Kidney (tissue), 14 donors: Measurements from ENCODE around the gene FDXR. TPM values are rescaled to one million over a fixed set of nuclear protein-coding genes. Genes with fewer than 3 reads are reported as not detected.
A peak's percentile ranks its signal among the peaks of the same experiment; 100 is the strongest.

Source experiments
- DNase-seq, 5 donors: peaks; one replicate each; pipeline ENCODE4 v3.0.0-alpha.2; 2013 to 2020
- FAIRE-seq: peaks from 2 replicates; lab custom pipeline; 2012; peaks lifted over from hg19 to GRCh38; lab: Jason Lieb, UNC
- H3K27ac ChIP-seq, 2 donors: one replicate each; pipeline ENCODE4 v1.7.0; 2013; ENCODE audit warnings: low read depth in 2 of 2, low read length in 2 of 2, inconsistent platforms in 1 of 2
- H3K27me3 ChIP-seq: one replicate; pipeline ENCODE4 v1.7.1; 2013; ENCODE audit warnings: low read length, inconsistent platforms; ENCODE audit not compliant: control insufficient read depth, insufficient read depth
- H3K36me3 ChIP-seq, 3 donors: one replicate each; pipeline versions ENCODE4 v1.7.0 to v1.7.1; 2013; ENCODE audit warnings: low read length in 3 of 3, control low read depth in 1 of 3, inconsistent platforms in 1 of 3; ENCODE audit not compliant: insufficient read depth in 3 of 3, control insufficient read depth in 2 of 3
- H3K4me1 ChIP-seq, 3 donors: one replicate each; pipeline versions ENCODE4 v1.7.0 to v1.7.1; 2013; ENCODE audit warnings: low read length in 3 of 3, inconsistent platforms in 1 of 3, low read depth in 1 of 3; ENCODE audit not compliant: control insufficient read depth in 2 of 3, insufficient read depth in 2 of 3
- H3K4me3 ChIP-seq, 3 donors: one replicate each; pipeline versions ENCODE4 v1.7.0 to v1.8.1; 2013; ENCODE audit warnings: low read length in 3 of 3, control low read depth in 1 of 3, inconsistent platforms in 1 of 3
- H3K9ac ChIP-seq, 3 donors: one replicate each; pipeline versions ENCODE4 v1.7.0 to v1.7.1; 2013; ENCODE audit warnings: low read length in 3 of 3, control low read depth in 1 of 3, inconsistent platforms in 1 of 3
- H3K9me3 ChIP-seq, 3 donors: one replicate each; pipeline versions ENCODE4 v1.7.0 to v1.7.1; 2013; ENCODE audit warnings: low read length in 3 of 3, control low read depth in 1 of 3, inconsistent platforms in 1 of 3; ENCODE audit not compliant: control insufficient read depth in 2 of 3, insufficient read depth in 1 of 3
- intact Hi-C: fragments of 100-400 bp; cut with DNase I; formaldehyde crosslinking; loops from one replicate; pipeline ENCODE4 v1.11.1; 2022
- polyA plus RNA-seq: library from polyadenylated mRNA; stranded (reverse); fragments of 350-450 nt; fragmentation: Illumina TruSeq; extraction: RNeasy Lipid Tissue Mini Kit (QIAGEN cat#74804); gene quantifications from one replicate; pipeline ENCODE4 v1.2.3, GENCODE V29; 2014; ENCODE audit warnings: low read depth, low replicate concordance; ENCODE audit not compliant: insufficient read depth
- total RNA-seq: library from RNA; stranded (reverse); fragmentation: NEBNext Ultra II Directional; extraction: Animal tissue kit (Norgen Biotek cat#: 25700); gene quantifications from one replicate; pipeline ENCODE4 v1.2.1, GENCODE V29; 2021
- TF ChIP-seq, protein P1 (sequence below): IDR thresholded peaks from 3 replicates; pipeline ENCODE4 v1.5.1; 2012; ENCODE audit warnings: mild to moderate bottlenecking, moderate library complexity, borderline replicate concordance; ENCODE audit not compliant: insufficient read depth; ENCODE audit errors: extremely low read depth
- donor health status: control.
- donor health status: control.
- donor health status: control.
- donor health status: control.
- donor health status: control.
- donor health status: DM: yes; HTN: yes; CAD: no.
- donor health status: Normal renal cell carcinoma (clear cell type).

The FDXR gene
- total and polyA plus RNA-seq, 2 donors from 2014 or later: 9.0 to 15.2 TPM

DNA sequence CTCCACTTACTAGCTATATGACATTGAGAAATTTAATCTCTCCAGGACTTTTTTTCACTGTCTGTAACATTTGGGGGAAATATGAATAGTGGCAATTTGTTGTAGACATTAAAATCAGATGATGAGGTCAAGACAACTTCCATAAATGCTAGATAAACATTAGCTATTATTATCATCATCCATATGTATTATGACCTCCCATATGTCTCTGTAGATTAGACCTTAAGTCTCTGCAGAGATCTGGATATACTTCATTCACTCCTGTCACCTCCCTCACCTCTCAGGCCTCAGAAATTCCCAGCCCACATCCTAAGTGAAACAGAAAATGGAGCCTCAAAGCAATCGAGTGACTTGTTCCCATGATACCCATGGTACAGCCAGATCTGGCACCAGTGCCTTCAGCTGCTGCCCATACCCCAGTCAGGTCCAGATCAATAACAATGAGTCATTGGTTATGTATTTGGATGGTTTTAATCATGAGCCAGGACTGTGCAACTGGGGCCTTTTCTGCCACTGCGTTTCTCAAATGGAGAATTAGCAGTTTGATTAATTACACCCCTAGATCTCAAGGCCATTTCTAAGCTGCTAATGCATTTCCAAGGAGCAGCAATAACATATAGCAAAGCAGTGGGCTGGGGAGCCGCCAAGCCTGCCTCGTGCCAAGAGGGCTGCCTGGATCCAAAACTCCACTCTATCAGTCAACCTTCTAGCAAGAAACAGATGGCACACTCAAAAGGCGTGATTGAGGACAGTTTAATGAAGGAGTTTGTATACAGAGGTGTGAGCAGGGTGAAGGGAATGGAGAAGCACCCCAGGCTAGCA lies 2.6 kb upstream of the FDXR start:
- intact Hi-C loops: no loop called here
- H3K27ac ChIP-seq: no peak overlapping the region

DNA sequence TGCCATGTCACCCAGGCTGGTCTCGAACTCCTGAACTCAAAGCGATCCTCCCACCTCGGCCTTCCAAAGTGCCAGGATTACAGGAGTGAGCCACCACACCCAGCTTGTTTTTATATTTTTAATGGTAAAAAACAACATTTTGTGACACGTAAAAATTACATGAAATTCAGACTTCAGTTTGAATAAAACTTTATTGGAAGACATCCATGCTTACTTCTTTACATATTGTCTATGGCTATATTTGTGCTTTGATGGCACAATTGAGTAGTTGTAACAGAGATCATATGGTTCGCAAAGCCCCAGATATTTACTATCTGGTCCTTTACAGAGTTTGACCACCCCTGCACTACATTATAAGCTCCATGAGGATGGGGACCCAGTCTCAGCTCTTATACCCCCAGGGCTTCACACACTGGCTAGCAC lies 1.8 kb upstream of the FDXR start:
- no peaks in the 10 kb centered on the region for H3K36me3 ChIP-seq
- no peak overlapping the region for H3K4me3 ChIP-seq
- no peak overlapping the region for H3K27ac ChIP-seq
- H3K9me3 ChIP-seq: no peaks in the 10 kb centered on the region
- no peaks in the 10 kb centered on the region for H3K27me3 ChIP-seq
- FAIRE-seq (no peak), DNase-seq (no peak)
- TF ChIP-seq, protein P1, sequence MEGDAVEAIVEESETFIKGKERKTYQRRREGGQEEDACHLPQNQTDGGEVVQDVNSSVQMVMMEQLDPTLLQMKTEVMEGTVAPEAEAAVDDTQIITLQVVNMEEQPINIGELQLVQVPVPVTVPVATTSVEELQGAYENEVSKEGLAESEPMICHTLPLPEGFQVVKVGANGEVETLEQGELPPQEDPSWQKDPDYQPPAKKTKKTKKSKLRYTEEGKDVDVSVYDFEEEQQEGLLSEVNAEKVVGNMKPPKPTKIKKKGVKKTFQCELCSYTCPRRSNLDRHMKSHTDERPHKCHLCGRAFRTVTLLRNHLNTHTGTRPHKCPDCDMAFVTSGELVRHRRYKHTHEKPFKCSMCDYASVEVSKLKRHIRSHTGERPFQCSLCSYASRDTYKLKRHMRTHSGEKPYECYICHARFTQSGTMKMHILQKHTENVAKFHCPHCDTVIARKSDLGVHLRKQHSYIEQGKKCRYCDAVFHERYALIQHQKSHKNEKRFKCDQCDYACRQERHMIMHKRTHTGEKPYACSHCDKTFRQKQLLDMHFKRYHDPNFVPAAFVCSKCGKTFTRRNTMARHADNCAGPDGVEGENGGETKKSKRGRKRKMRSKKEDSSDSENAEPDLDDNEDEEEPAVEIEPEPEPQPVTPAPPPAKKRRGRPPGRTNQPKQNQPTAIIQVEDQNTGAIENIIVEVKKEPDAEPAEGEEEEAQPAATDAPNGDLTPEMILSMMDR: no peak
- intact Hi-C loops: no loop called here
- peaks cover 0 to 12% (median 4%) of the 10 kb centered on the region in 3 donors for H3K4me1 ChIP-seq
- no peak overlapping the region for H3K9ac ChIP-seq

More for the DNA sequence above, 2.6 kb upstream of the FDXR start:
- TF ChIP-seq, protein P1: no peak
- H3K27me3 ChIP-seq: no peaks in the 10 kb centered on the region
- DNase-seq (no peak), FAIRE-seq (no peak)
- H3K36me3 ChIP-seq: no peaks in the 10 kb centered on the region
- H3K4me1 ChIP-seq: peaks cover 0 to 12% (median 4%) of the 10 kb centered on the region in 3 donors
- no peaks in the 10 kb centered on the region for H3K9me3 ChIP-seq
- no peak overlapping the region for H3K4me3 ChIP-seq
- H3K9ac ChIP-seq: no peak overlapping the region

DNA sequence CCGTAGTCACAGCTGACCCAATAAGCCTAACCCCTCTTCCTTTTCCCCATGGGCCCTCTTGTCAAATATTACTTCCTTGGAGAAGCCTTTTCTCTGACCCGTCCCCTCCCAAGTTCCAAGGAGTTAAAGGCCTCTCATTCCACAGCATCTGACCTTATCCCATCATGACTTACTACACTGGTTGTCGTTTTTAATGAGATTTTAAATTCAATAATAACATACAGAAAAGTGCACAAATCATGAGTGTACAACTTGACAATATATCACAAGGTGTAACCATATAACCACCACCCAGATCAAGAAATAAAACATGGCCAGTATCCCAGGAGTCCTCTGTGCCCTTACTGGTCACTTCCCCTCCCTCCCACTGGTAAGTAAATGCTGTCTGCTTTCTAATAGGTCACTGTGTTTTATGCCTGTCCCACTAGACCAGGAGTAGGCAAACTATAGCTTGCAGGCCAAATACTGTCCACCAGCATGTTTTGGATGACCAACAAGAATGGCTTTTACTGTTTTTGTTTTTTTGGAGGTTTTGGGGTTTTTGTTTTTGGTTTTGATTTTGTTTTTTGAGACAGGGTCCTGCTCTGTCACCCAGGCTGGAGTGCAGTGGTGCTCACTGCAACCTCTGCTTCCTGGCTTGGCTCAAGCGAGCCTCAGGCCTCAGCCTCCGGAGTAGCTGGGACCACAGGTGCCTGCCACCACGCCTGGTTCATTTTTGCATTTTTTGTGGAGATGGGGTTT lies 1.2 kb upstream of the FDXR start:
- peak overlapping the region in 1 of 3 donors; percentile 47 for H3K9ac ChIP-seq
- no peaks in the 10 kb centered on the region for H3K36me3 ChIP-seq
- no peaks in the 10 kb centered on the region for H3K9me3 ChIP-seq
- intact Hi-C loops: no loop called here
- DNase-seq (peak in 2 of 5 donors; percentile 36 to 62), FAIRE-seq (no peak)
- H3K4me1 ChIP-seq: peaks cover 0 to 12% (median 4%) of the 10 kb centered on the region in 3 donors
- peak overlapping the region in 1 of 2 donors; percentile 94 for H3K27ac ChIP-seq
- H3K4me3 ChIP-seq: peak overlapping the region; percentile 76 to 96 (median 79)
- H3K27me3 ChIP-seq: no peaks in the 10 kb centered on the region
- TF ChIP-seq, protein P1: no peak
